ENCODE measurements around the gene LRFN2.

GRCh38 chr6:40551966-40552505 is 35.1 kb downstream of the LRFN2 start:
- no peak for TF ChIP-seq POLR2AphosphoS5 (IDR thresholded peaks at IDR 0.05; ENCODE audit: low read depth, low read length)
- TF ChIP-seq POLR2A (IDR thresholded peaks at IDR 0.05; ENCODE audit: low read depth, low read length), result no peak
- TF ChIP-seq TAF1 (IDR thresholded peaks at IDR 0.05; ENCODE audit: low read depth, low read length), result no peak
- TF ChIP-seq SPI1 (IDR thresholded peaks at IDR 0.05; ENCODE audit: low read depth, low read length), result no peak
- no peak for TF ChIP-seq PAX5 (IDR thresholded peaks at IDR 0.05; ENCODE audit: insufficient read depth, low read length, severe bottlenecking)

Measured in GM12891 (cell line).